MCF 10A (cell line): ENCODE data around the gene ATF6B. TPM values are rescaled to one million over a fixed set of nuclear protein-coding genes. Genes with fewer than 3 reads are reported as not detected.

Source experiments
- BruUV-seq: library from RNA; stranded (reverse); fragments of 400-500 nt; replicated peaks from 2 replicates; lab custom pipeline; 2021; lab: Mats Ljungman, UMichigan
- CTCF ChIA-PET: fragments of 300-600 bp; sonication (Branson Sonifier 250); formaldehyde crosslinking; extraction: SDS; loops from one replicate; lab custom pipeline; 2021; ENCODE audit warnings: antibody characterized with exemption, inconsistent platforms; lab: Yijun Ruan, JAX
- POLR2A ChIA-PET: fragments of 300-600, 350-650 bp; sonication (Branson Sonifier 250); formaldehyde crosslinking; extraction: SDS; loops from one replicate; lab custom pipeline; 2020; ENCODE audit warnings: antibody characterized with exemption, inconsistent platforms; lab: Yijun Ruan, JAX
- DNase-seq: peaks from one replicate; pipeline ENCODE4 v3.0.0-alpha.2; 2018; ENCODE audit not compliant: unreplicated experiment
- H3K27ac Mint-ChIP-seq: one replicate; pipeline ENCODE4 v1.8.0; 2022; ENCODE audit warnings: mild to moderate bottlenecking, low read depth, mixed read lengths; ENCODE audit not compliant: unreplicated experiment
- H3K27me3 Mint-ChIP-seq: one replicate; pipeline ENCODE4 v1.8.0; 2022; ENCODE audit warnings: mixed read lengths; ENCODE audit not compliant: insufficient read depth, unreplicated experiment
- H3K36me3 Mint-ChIP-seq: one replicate; pipeline ENCODE4 v1.8.0; 2022; ENCODE audit warnings: mild to moderate bottlenecking, moderate library complexity, mixed read lengths; ENCODE audit not compliant: insufficient read depth, unreplicated experiment
- H3K4me1 Mint-ChIP-seq: one replicate; pipeline ENCODE4 v1.8.0; 2022; ENCODE audit warnings: mixed read lengths; ENCODE audit not compliant: insufficient read depth, unreplicated experiment
- H3K4me3 Mint-ChIP-seq: one replicate; pipeline ENCODE4 v1.8.0; 2022; ENCODE audit warnings: mild to moderate bottlenecking, moderate library complexity, mixed read lengths; ENCODE audit not compliant: unreplicated experiment
- H3K9me3 Mint-ChIP-seq: one replicate; pipeline ENCODE4 v1.8.0; 2022; ENCODE audit warnings: mixed read lengths; ENCODE audit not compliant: unreplicated experiment
- CTCF ChIP-seq: fragments of 200-600 bp; IDR thresholded peaks from one replicate; pipeline ENCODE4 v1.8.0; 2022; ENCODE audit warnings: antibody characterized with exemption, mild to moderate bottlenecking; ENCODE audit not compliant: unreplicated experiment
- intact Hi-C: fragments of 100-400 bp; cut with micrococcal nuclease; formaldehyde crosslinking; loops from 2 replicates; pipeline ENCODE4 v1.14.1; 2022
- total RNA-seq: library from RNA; stranded (reverse); gene quantifications from 2 replicates; pipeline ENCODE4 v1.2.3, GENCODE V29; 2022

ATF6B gene
- total RNA-seq, 1 experiment from 2014 or later: 65.6 TPM

- ChIA-PET POLR2A (no interaction called here), CTCF (interaction anchor here (0.6 kb wide), 1 partner anchor 453 kb away, joined by 3 read pairs; no protein-coding TSS in a partner anchor)
- Mint-ChIP-seq H3K36me3 (peaks cover 78% of the 10 kb centered on the region), H3K4me1 (peaks cover 31% of the 10 kb centered on the region), H3K4me3 (no peak overlapping the region), H3K27me3 (no peaks in the 10 kb centered on the region), H3K27ac (peak overlapping the region; percentile 1), H3K9me3 (no peaks in the 10 kb centered on the region)
- no peak for TF ChIP-seq CTCF
- DNase-seq: no peak
- no TSS peak for BruUV-seq
- intact Hi-C loops: no loop called here
These were observed 4.4 kb downstream of the ATF6B start for GRCh38 chr6:32123681-32124080.

GRCh38 chr6:32120573-32121059, 7.4 kb downstream of the ATF6B start:
- no peak for TF ChIP-seq CTCF
- Mint-ChIP-seq H3K27me3 (no peaks in the 10 kb centered on the region), H3K27ac (no peak overlapping the region), H3K4me1 (peaks cover 18% of the 10 kb centered on the region), H3K36me3 (peaks cover 87% of the 10 kb centered on the region), H3K4me3 (no peak overlapping the region), H3K9me3 (no peaks in the 10 kb centered on the region)
- DNase-seq: no peak
- ChIA-PET CTCF (interaction anchor here (0.6 to 0.7 kb wide), 2 partner anchors 20 to 36 kb away, joined by 4 to 6 read pairs; no protein-coding TSS in a partner anchor), POLR2A (no interaction called here)
- no TSS peak for BruUV-seq
- intact Hi-C loops: no loop called here

DNA sequence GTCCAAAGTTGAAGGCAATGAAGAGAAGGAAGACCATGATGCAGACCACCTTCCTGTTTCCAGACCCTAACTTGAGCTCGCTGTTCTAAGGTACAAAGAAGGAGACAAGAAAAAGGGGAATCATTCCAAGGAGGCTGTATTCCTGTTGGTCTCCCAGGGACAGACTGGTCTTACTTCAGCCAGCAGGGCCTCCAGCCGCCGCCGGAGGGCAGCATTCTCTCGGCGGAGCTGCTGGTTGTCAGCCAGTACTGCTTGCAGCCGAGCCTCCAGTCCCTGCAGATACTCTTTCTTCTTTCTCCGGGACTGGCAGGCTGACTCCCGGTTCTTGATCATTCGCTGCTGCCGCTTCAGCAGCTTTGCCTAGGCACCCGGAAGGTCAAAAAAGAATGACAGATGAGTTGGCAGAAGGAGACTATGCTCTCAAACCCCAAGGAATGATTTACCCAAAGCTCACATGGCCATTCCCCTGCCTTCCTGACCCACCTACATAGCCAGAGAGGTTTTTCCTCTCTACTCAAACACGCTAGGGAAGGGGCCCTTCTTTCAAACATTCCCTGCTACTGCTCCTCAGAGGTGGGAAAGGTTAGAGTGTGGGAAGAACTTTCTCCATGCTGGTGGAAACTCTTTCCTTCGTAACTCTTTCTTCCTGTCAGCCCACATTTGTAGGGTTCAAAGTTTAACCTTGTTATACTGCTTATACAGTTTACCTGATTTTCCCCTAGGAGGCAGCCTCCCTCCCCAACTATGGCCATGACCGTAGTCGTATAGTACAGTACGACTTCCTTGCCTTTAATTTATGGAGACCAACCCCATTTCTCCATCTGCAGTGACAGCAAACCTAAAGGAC, 9.0 kb downstream of the ATF6B start:
- H3K4me3 Mint-ChIP-seq: no peak overlapping the region
- BruUV-seq: no TSS peak
- intact Hi-C loops: loop anchor here (1.0 to 5.0 kb wide), 3 partner anchors 35 to 128 kb away; partner anchors contain the start of gene PPT2
- H3K36me3 Mint-ChIP-seq: peaks cover 77% of the 10 kb centered on the region
- H3K27ac Mint-ChIP-seq: no peak overlapping the region
- ChIA-PET POLR2A (interaction anchor here (0.7 to 3.8 kb wide), 9 partner anchors 9 to 853 kb away, joined by 3 to 34 read pairs (median 3); partner anchors contain the start of genes ATF6B, FKBPL and MICB), CTCF (interaction anchor here (0.6 to 3.4 kb wide), 32 partner anchors 8 to 680 kb away, joined by 3 to 31 read pairs (median 4); partner anchors contain the start of genes AGPAT1, DDAH2, EGFL8 and FKBPL)
- DNase-seq: peak; percentile 77
- H3K4me1 Mint-ChIP-seq: peaks cover 28% of the 10 kb centered on the region
- peak; percentile 91 for TF ChIP-seq CTCF
- H3K27me3 Mint-ChIP-seq: no peaks in the 10 kb centered on the region
- no peaks in the 10 kb centered on the region for H3K9me3 Mint-ChIP-seq

DNA sequence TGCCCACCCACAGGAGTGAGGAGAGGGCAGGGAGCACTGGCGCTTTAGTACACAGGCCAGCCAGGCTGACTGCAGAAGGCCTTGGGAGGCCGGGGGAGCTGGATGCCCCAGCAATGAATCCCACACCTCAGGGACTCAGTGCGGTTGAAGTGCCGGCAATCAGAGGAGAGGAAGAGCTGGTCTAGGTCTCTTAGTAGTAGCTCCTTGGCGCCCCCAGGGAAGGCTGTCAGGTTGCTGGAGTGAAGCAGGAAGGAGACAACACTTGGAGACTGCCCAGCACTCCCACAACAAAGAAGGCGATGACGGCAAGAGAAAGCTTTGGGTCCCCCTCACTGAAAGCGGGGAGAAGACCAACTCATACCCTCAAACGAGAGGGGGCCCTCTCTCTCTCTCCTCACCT, 10.6 kb downstream of the ATF6B start:
- H3K9me3 Mint-ChIP-seq: no peaks in the 10 kb centered on the region
- POLR2A ChIA-PET: interaction anchor here (1.4 to 3.8 kb wide), 2 partner anchors 9 to 11 kb away, joined by 3 to 34 read pairs; partner anchors contain the start of genes ATF6B and FKBPL
- BruUV-seq: no TSS peak
- no peaks in the 10 kb centered on the region for H3K27me3 Mint-ChIP-seq
- TF ChIP-seq CTCF: no peak
- CTCF ChIA-PET: interaction anchor here (0.6 to 3.4 kb wide), 10 partner anchors 9 to 75 kb away, joined by 3 to 31 read pairs (median 4); partner anchors contain the start of genes FKBPL, GPSM3 and TNXB
- no peak overlapping the region for H3K27ac Mint-ChIP-seq
- peaks cover 78% of the 10 kb centered on the region for H3K36me3 Mint-ChIP-seq
- DNase-seq: no peak
- intact Hi-C loops: loop anchor here (5.0 kb wide), 1 partner anchor 130 kb away; no protein-coding TSS in a partner anchor
- H3K4me1 Mint-ChIP-seq: peaks cover 28% of the 10 kb centered on the region
- no peak overlapping the region for H3K4me3 Mint-ChIP-seq
